ENCODE measurements around the gene KRT84. TPM values are rescaled to one million over a fixed set of nuclear protein-coding genes. Genes with fewer than 3 reads are reported as not detected.

The KRT84 gene
- total RNA-seq, 4 donors from 2014 or later, result not detected

GRCh38 chr12:52387859-52388258 is 2.4 kb upstream of the KRT84 start:
- 87 to 95% methylated on average over 2 of the region's 2 CpGs for WGBS, 2 donors
- Histone ChIP-seq H3K27ac (no peak overlapping the region), H3K9me3 (no peaks in the 10 kb centered on the region), H3K4me3 (replicated peaks in 1 of 3) (no peak overlapping the region), H3K4me1 (peaks cover 0 to 6% of the 10 kb centered on the region in 2 donors), H3K36me3 (no peaks in the 10 kb centered on the region), H3K27me3 (no peaks in the 10 kb centered on the region)
- intact Hi-C loops (cut with DNase I), result no loop called here
- DNase-seq, result no peak
- no peak for TF ChIP-seq POLR2A (IDR thresholded peaks at IDR 0.05)
- TF ChIP-seq CTCF (IDR thresholded peaks at IDR 0.05), result no peak

- Histone ChIP-seq H3K27ac (no peak overlapping the region), H3K4me1 (no peaks in the 10 kb centered on the region), H3K9me3 (no peaks in the 10 kb centered on the region), H3K27me3 (no peaks in the 10 kb centered on the region), H3K4me3 (replicated peaks in 1 of 3) (no peak overlapping the region), H3K36me3 (no peaks in the 10 kb centered on the region)
- TF ChIP-seq POLR2A (IDR thresholded peaks at IDR 0.05), result no peak
- WGBS, 2 donors, result 93 to 100% methylated on average over 1 to 3 of the region's 3 CpGs
- intact Hi-C loops (cut with DNase I), result no loop called here
- DNase-seq, result no peak
Measured at GRCh38 chr12:52383331-52383730, 2.1 kb downstream of the KRT84 start.

GRCh38 chr12:52382854-52383253 is 2.6 kb downstream of the KRT84 start:
- H3K36me3 ChIP-seq, result no peaks in the 10 kb centered on the region
- H3K4me3 ChIP-seq (replicated peaks in 1 of 3), result no peak overlapping the region
- TF ChIP-seq CTCF (IDR thresholded peaks at IDR 0.05) (no peak), POLR2A (IDR thresholded peaks at IDR 0.05) (no peak)
- H3K27me3 ChIP-seq, result no peaks in the 10 kb centered on the region
- H3K27ac ChIP-seq, result no peak overlapping the region
- intact Hi-C loops (cut with DNase I), result no loop called here
- H3K4me1 ChIP-seq, result no peaks in the 10 kb centered on the region
- H3K9me3 ChIP-seq, result no peaks in the 10 kb centered on the region
- WGBS, 2 donors, result 72 to 79% methylated on average over 2 of the region's 2 CpGs
- no peak for DNase-seq

GRCh38 chr12:52381206-52381605 is 4.2 kb downstream of the KRT84 start:
- Histone ChIP-seq H3K36me3 (no peaks in the 10 kb centered on the region), H3K27ac (no peak overlapping the region), H3K4me1 (no peaks in the 10 kb centered on the region), H3K4me3 (replicated peaks in 1 of 3) (no peak overlapping the region), H3K9me3 (no peaks in the 10 kb centered on the region), H3K27me3 (no peaks in the 10 kb centered on the region)
- DNase-seq, result no peak
- TF ChIP-seq POLR2A (IDR thresholded peaks at IDR 0.05) (no peak), CTCF (IDR thresholded peaks at IDR 0.05) (no peak)
- 91 to 93% methylated on average over 7 to 8 of the region's 8 CpGs for WGBS, 2 donors
- intact Hi-C loops (cut with DNase I), result no loop called here

GRCh38 chr12:52380271-52380694 is 5.2 kb downstream of the KRT84 start:
- Histone ChIP-seq H3K9me3 (no peaks in the 10 kb centered on the region), H3K27ac (no peak overlapping the region), H3K4me3 (replicated peaks in 1 of 3) (no peak overlapping the region), H3K4me1 (no peaks in the 10 kb centered on the region), H3K27me3 (no peaks in the 10 kb centered on the region), H3K36me3 (no peaks in the 10 kb centered on the region)
- peak in 4 of 6 experiments; percentile 30 to 54 (median 45) for TF ChIP-seq CTCF (IDR thresholded peaks at IDR 0.05)
- TF ChIP-seq POLR2A (IDR thresholded peaks at IDR 0.05), result no peak
- WGBS, 2 donors, result 35 to 51% methylated on average over 9 to 13 of the region's 15 CpGs
- intact Hi-C loops (cut with DNase I), result no loop called here
- peak; percentile 62 to 70 for DNase-seq

- H3K4me1 ChIP-seq, result no peaks in the 10 kb centered on the region
- no peaks in the 10 kb centered on the region for H3K9me3 ChIP-seq
- no peaks in the 10 kb centered on the region for H3K36me3 ChIP-seq
- H3K27ac ChIP-seq, result no peak overlapping the region
- no peaks in the 10 kb centered on the region for H3K27me3 ChIP-seq
- TF ChIP-seq POLR2A (IDR thresholded peaks at IDR 0.05) (no peak), CTCF (IDR thresholded peaks at IDR 0.05) (no peak)
- no peak overlapping the region for H3K4me3 ChIP-seq (replicated peaks in 1 of 3)
- intact Hi-C loops (cut with DNase I), result loop anchor here (5.0 to 10.0 kb wide), 2 partner anchors 125 to 498 kb away; no protein-coding TSS in a partner anchor
- DNase-seq, result no peak
- 84 to 95% methylated on average over 6 of the region's 6 CpGs for WGBS, 2 donors
Measured at GRCh38 chr12:52379536-52379935, 5.9 kb downstream of the KRT84 start.
